HG02970 (cell line): ENCODE data around the gene UBXN4.
A peak's percentile ranks its signal among the peaks of the same experiment; 100 is the strongest.
"Not testable (repeated sequence)": the region's sequence is repeated elsewhere in the genome, so short reads cannot be mapped to it uniquely, and the experiment has no call there.

Source experiments
- ATAC-seq: cut with Tn5 transposase; IDR thresholded peaks from one replicate; pipeline ENCODE4 v1.9.1; 2021; ENCODE audit warnings: mild to moderate bottlenecking, moderate library complexity, moderate number of reproducible peaks; ENCODE audit not compliant: unreplicated experiment, low FRiP score

Gene UBXN4, protein sequence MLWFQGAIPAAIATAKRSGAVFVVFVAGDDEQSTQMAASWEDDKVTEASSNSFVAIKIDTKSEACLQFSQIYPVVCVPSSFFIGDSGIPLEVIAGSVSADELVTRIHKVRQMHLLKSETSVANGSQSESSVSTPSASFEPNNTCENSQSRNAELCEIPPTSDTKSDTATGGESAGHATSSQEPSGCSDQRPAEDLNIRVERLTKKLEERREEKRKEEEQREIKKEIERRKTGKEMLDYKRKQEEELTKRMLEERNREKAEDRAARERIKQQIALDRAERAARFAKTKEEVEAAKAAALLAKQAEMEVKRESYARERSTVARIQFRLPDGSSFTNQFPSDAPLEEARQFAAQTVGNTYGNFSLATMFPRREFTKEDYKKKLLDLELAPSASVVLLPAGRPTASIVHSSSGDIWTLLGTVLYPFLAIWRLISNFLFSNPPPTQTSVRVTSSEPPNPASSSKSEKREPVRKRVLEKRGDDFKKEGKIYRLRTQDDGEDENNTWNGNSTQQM

DNA sequence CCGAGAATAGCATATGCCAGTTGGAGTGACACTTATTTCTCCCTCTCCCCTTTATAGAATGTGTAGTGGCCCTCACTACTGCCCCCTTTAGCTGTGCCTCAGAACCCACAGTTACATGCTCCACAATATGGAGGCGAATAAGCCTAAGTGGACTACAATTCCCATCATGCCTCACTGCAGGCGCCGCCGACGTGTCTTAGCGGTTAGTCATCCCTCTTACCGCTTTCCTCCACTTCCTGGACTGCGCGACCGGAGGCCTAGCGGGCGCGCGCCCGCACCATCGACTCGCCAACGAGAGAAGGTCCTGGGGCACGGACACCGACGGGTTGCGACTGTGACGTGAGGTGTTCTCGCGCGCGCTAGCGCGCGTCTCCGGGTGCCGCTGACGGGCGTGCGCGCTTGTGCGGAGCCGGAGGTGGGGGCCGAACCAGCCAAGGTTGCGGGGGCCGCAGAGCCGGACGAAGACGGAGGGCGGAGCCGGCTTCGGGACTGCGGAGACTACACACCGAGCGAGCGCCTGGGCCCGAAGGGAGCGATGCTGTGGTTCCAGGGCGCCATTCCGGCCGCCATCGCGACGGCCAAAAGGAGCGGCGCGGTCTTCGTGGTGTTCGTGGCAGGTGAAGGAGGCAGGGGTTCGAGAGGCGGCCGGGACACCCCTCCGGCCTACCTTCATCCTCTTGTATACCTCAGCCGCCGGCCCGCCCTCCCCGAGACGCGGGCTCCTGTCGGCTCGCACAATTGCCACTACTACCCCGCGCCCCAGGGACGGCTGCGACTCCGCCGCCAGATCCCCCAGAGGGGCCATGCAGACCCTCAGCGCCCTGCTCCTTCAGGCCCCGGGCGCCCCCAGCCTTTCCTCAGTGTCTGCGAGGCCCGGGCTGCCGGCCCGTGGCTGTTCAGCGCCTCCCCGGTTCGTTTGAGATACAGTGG is at the start of gene UBXN4:
Gene UBXN4, plus strand, starts transcription at position 461 of the 930 bp plus-strand sequence. Its CDS starts 75 bp downstream, at position 536.
- ATAC-seq = peak; percentile 95

DNA sequence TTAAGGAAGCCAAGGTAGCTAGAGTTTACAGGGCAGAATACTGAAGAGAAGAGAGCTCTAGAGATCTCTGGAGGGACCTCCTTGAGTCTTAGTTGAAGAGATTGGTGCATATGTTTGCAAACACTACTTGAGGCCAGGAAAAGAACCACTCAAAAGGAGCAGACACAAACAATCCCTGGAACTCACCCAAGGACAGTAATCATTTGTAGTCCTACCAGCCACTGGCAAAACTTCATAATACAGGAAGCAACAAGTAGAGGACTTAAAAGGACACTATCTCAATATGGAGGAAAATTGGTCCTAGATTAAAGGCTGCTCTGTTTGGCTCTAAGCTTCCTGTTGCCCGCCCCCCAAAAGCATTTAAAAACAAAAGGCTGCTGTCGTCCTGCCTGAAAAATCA is 46.9 kb upstream of the UBXN4 start:
- ATAC-seq = no peak

DNA sequence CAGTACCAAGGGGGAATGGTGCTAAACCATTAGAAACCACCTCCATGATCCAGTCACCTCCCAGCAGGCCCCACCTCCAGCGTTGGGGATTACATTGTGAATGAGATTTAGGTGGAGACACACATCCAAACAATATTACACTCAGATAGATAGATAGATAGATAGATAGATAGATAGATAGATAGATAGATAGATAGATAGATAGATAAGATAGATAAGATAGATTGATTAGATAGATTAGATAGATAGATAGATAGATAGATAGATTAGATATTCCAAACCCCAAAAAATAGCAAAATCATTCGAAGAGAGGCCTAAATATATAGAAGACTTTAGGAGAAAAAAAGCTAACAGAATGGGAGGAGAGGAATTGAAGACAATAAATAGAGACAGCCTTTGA is 42.8 kb upstream of the UBXN4 start:
- no peak for ATAC-seq

DNA sequence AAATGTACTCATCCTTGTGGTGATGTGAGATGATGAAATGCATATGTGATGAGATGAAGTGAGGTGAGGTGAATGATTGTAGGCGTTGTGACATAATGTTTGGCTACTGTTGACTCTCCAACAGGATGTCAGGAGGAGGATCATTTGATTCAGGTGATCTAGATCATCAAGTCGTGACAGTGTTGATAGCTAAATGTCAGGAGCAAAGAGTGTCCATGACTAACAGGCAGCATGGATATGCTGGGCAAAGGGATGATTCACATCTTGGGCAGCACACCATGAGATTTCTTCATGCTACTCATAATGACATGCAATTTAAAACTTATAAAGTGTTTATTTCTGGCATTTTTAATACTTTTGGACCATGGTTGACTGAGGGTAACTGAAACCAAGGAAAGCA is 40.2 kb upstream of the UBXN4 start:
- ATAC-seq = no peak

DNA sequence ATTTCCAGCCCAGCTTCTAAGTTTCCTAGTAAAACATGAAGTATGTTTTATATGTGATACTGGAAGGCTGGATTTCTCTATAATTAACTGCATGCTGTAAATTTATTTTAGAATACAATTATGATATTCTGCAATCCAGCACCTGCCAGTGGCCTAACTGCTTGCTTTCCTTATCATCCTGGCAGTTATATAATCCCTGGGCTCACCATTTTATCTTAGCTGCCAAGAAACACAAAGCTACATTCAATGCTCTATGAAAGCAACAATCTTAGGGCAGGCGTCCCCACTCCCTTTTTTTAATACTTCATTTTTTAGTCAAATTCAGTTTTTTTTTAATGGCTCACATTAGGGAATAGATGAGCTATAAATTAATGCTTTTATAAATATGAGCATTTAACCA is 38.4 kb upstream of the UBXN4 start:
- no peak for ATAC-seq

DNA sequence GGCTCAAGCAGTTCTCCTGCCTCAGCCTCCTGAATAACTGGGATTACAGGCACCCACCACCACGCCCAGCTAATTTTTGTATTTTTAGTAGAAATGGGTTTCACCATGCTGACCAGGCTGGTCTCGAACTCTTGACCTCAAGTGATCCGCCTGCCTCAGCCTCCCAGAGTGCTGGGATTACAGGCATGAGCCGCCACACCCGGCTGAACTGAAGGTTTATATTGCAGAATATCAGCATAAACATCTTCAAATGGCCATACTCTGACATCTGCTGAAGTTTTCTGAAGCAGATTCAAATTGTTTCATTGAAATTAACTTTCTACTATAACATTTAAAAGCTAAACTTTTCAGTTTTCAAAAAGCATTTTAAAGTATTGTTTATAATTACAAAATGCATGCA is 37.6 kb upstream of the UBXN4 start:
- ATAC-seq = not testable (repeated sequence)

DNA sequence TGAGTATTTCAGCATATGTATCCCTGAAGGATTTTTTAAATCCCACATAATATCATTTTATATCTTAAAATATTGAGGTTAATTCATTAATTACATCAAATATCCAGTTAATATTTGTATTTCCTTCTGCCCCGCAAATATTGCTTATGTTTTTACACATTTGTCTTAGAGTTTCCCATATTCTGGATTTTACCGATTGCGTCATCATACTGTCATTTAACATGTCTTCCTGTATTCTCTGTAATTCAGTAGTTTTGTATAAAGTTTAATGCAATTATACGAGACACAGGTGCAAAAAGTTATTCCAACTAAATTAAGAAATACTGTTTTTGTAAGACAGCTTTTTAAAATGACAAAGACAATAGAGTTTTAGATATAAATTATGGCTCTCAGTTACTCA is 33.5 kb upstream of the UBXN4 start:
- ATAC-seq = no peak

DNA sequence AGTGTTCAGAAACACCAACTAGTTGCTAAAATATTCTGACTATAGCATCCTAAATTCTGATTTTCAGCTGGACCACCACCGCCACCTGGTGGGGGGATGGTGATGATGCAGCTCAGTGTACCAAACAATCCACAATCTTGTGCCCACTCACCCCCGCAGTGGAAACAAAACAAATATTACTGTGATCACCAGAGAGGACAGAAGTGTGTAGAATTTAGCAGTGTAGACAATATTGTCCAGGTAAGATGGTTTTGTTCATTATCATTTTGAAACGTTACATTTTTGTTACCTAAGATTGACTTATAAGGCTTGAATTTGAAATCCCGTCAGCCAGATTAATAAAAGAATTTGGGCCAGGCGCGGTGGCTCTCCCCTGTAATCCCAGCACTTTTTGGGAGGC is 31.7 kb upstream of the UBXN4 start:
- no peak for ATAC-seq

DNA sequence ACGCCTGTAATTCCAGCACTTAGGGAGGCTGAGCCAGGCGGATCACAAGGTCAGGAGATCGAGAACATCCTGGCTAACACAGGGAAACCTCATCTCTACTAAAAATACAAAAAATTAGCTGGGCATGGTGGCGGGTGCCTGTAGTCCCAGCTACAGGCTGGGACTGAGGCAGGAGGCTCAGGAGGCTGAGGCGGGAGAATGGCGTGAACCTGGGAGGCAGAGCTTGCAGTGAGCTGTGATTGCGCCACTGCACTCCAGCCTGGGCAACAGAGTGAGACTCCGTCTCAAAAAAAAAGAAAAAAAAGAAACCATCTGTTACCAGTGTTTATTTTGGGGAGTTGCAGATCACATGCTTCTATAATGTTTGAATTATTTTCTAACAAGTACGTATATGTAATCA is 26.6 kb upstream of the UBXN4 start:
- not testable (repeated sequence) for ATAC-seq

DNA sequence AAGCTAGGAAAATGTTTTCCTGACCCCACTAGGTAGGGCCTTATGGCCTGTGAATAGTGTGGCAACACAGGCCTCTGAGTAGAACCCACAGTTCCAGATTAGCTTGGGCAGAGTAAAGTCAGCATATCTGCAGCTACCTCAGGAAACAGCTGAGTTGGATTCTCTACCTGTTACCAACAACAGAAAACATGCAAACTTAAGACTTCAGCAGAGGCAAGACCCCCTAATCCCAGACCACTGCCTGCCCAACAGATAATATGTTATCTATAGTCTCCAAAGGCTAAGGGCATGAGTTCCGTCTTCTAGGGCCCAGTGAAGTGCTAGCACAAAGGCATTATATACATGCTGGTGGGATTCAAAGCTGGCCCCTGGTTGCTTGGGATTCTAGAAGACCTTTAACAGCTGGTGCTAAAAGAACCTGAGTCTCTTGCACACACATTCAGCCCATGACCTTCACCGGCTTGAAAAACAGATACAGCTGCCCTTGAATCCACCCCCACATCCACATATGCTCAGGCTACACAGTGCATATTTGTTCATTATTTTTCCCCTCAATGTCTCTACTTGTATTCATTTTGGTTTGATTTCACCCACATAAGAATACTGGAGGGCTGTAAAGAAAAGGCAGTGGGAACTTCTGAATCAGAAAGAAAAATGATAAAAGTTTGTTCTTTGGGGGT is 13.5 kb upstream of the UBXN4 start:
- no peak for ATAC-seq

DNA sequence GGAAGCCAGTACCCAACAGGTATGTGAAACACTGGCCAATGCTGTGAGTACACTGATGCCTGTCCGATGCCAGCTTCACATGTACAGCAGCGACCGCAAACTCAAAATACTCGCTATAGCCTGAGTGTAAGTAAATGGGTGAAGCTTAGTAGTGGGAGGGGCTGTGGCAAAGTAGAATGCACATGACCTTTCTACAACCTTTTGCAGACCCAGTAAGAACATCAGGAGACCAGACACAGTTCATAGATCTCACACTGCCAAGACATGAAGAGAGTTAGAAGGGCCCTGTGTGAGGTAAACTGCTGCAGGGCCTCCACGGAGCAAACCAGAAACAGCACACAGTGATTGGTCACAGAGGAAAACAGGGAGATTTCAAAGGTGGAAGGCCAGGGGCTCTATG is 9.1 kb upstream of the UBXN4 start:
- no peak for ATAC-seq

DNA sequence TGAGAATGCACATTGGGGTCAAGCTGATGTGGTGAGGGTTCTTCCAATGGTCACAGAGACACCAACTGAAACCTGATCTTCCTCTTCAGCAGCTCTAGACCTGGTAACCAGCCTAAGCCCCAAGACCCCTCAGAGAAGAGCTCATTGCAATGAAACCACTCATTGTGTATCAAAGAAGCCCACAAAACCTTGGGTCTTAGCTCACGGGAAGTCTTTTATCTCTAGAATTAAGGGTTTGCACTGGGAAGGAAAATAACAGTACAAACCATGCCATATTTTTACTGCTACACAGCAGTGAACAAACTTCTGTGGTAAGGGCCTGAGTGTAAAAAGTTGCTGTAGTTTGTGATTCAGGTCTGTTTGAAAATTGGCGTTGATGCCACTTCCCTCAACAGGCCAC is 8.6 kb upstream of the UBXN4 start:
- no peak for ATAC-seq

DNA sequence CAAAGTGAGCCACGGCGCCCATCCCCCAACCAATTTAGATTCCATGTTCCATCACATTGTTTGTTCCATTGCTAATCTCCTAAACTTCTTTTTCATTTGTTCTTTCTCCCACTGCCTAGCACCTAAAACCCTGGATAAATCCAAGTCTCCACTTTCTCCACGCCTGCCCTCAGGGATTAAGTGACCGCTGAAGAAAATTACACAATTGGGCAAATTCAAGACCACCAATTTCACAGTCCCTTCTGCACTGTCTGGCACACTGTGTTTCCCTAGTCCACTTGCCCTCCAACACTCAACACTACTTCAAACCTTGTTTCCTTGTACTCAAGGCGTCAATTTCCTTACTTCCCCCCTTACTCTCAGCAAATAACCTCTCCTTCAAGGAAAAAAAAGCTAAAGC is 5.1 kb upstream of the UBXN4 start:
- ATAC-seq = no peak

DNA sequence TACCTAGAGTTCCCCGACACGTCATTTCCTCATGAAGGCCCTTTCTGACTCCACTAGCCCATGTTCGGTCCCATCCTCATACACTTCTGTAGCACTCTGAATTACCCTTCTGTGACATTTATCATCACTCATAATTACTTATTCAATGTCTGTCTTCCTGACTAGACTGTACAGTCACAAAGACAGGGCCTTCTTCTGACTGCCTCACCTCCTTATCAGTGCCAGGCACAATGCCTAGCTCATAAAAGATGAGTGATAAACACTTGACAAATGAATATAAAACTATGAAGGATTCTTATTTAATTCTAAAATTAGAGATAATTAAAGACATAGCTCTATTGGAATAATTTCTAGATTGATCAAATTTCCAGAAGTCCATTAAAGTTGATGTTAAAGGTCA is 1.4 kb upstream of the UBXN4 start:
- no peak for ATAC-seq

DNA sequence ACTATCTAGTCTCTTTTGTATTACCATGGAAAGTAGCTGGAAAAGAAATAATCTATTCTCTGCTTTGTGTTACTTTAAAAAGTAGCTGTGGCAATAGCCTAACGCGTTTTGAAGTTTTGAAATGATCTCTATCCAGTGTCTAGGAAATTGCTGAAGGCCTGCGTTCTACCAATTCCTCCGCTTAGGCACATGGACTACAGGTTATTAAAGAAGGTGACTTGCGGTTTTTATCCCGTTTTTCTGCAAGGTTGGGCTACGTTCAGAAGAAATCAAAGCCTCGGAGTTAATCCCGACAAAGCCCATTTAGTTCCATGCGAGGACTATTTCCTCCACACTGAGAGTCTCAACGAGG is 636 bp upstream of the UBXN4 start:
- no peak for ATAC-seq

DNA sequence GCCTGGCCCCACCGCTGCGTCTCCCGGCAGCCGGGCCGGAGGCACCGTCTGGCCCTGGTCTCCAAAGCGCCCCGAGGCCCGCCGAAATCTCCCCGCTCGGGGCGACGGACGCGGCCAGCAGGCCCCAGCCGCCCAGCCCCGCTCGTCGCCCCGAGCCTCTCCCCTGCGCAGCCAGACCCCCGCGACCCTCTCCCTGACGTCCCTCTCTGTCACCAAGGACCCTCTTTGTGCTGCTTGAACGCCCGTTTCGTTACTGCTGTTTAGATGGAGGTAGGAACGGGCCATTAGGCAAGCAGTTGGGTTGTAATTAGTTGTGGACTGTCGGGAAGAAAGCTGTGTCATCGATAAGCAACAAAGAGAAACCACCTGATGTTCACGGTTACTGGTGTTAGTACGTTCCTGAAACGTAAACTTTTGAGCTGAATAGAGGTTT is 686 bp downstream of the UBXN4 start:
- peak; percentile 20 for ATAC-seq

DNA sequence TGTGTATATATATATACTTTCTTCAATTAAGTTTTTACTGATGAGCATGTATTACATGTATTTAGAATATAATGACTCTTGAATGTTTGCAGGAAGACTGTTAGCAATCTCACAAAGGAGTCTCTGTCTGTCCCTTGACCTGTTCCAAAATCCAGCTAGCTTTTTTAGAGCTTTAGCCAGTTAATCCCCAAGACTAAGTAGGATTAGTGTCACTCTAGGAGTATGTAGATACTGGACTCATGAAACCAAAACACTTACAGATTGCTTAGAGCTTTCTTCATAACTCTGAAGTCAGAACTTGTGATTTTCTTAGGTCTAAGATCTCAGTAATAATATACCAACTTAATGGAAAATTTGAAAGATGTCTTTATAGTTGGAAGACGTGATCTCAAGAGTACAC is 2.2 kb downstream of the UBXN4 start:
- ATAC-seq = no peak

DNA sequence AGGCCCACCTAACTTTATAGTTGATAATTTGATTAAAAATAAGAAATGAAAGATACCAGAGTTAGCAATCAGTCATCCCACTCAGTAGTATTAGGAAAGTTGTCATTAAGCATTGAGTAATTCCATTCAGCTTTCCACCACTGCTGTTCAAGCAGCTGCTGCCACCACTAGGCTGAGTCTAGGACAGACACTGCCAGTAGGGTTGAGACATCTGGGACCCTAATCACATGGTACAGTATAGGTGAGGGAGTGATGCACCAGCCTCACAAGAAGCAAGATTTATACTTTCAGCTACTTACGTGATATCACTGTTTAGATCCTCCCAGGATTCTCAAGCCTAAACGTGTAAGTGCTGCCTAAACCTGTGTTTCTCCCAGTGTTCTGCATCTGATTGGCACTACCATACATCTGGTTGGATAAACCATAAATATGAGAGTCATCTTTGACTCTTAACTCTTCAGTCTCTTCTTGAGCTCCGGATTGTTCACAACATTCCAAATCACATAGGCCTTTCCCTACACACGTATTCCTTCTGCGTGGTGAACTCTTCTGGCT is 3.2 kb downstream of the UBXN4 start:
- ATAC-seq = no peak

DNA sequence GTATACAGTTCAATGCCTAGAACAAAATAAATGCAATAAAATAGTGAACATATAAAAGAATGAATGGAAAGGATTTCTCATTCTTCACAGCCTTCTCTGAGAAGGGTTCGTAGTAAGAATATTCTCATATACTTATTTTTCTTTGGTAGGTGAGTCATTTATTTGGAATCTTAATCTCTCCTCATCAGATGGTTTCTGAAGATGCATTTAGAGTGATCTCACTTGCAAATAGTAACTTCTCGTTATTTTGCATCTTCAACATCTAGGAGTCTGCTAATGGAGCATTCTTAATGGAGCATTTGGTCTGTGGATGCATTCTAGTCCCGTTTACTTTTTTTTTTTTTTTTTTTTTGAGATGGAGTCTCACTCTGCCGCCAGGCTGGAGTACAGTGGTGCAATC is 3.9 kb downstream of the UBXN4 start:
- no peak for ATAC-seq

DNA sequence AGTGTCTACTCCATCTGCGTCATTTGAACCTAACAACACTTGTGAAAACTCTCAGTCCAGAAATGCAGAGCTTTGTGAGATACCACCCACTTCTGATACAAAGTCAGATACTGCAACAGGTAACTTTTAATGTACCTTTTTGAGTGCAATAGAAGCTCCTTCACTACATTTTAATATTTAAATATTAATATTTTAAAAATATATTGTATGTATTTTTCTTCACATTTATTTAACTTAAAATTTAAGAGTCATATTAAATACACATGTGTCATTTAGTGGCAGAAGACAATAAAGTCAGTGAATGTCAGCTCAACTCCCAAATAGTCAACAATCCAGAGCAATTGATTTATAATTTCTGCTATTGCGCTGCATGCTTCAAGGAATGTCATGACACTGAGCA is 13.9 kb downstream of the UBXN4 start:
- no peak for ATAC-seq

DNA sequence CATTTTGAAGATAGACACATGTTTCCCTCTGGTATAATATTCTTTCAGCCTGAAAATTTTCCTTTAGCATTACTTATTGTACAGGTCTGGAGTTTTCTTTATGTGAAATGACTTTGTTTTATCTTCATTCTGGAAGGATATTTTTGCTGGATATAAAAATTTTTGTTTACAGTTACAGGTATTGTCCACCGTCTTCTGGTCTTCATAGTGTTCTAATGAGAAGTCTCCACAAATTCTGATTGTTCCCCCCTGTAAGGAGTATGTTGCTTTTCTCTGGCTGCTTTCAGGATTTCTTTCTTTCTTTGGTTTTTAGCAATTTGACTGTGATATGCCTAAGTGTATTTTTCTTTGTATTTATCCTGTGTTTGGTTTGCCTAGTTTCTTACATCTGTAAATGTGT is 15.0 kb downstream of the UBXN4 start:
- ATAC-seq = no peak
